ENCODE results near the gene EXOSC10.
"Not testable (repeated sequence)": the region's sequence is repeated elsewhere in the genome, so short reads cannot be mapped to it uniquely, and the experiment has no call there.

EXOSC10 gene

DNA sequence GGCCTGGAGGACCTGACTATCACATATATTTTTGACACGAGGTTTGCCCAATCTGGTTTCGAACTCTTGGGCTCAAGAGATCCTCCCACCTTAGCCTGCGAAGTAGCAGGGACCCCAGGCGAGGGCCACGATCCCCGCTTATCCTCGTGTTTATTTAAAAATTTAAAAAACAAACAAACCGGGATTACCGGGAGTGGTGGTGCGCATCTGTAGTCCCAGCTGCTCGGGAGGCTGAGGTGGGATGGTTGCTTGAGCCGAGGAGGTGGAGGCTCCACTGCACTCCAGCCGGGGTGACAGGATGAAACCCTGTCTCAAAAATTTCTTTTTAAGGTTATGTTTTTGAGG lies 452 bp upstream of the EXOSC10 start:
- TF ChIP-seq, protein P1, sequence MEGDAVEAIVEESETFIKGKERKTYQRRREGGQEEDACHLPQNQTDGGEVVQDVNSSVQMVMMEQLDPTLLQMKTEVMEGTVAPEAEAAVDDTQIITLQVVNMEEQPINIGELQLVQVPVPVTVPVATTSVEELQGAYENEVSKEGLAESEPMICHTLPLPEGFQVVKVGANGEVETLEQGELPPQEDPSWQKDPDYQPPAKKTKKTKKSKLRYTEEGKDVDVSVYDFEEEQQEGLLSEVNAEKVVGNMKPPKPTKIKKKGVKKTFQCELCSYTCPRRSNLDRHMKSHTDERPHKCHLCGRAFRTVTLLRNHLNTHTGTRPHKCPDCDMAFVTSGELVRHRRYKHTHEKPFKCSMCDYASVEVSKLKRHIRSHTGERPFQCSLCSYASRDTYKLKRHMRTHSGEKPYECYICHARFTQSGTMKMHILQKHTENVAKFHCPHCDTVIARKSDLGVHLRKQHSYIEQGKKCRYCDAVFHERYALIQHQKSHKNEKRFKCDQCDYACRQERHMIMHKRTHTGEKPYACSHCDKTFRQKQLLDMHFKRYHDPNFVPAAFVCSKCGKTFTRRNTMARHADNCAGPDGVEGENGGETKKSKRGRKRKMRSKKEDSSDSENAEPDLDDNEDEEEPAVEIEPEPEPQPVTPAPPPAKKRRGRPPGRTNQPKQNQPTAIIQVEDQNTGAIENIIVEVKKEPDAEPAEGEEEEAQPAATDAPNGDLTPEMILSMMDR (IDR thresholded peaks at IDR 0.05; ENCODE audit: borderline replicate concordance, control extremely low read depth, extremely low read depth, insufficient read depth, missing control alignments), result no peak
- in situ Hi-C loops (cut with MboI; ENCODE audit: low sequenced_read_pairs, unreplicated experiment), result no loop called here
- DNase-seq (ENCODE audit: low spot score), result no peak

DNA sequence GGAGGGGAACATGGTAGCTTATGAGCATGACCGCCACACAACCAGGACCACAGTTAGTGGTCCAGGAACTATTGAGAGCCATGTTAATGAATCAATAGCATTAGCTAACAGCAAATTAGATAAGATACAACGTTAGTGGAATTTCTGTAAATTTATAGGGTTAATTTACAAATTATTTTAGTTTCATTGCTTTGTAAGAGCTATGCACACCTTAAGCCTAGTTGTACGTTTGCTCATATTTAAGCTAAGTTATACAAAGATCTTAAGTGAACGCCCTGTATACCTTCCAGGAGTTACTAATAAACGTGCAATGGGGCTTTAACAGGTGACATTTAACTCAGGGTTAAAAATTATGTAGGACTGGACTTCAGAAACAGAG lies 749 bp downstream of the EXOSC10 start:
- TF ChIP-seq, protein P1 (IDR thresholded peaks at IDR 0.05; ENCODE audit: borderline replicate concordance, control extremely low read depth, extremely low read depth, insufficient read depth, missing control alignments), result no peak
- in situ Hi-C loops (cut with MboI; ENCODE audit: low sequenced_read_pairs, unreplicated experiment), result no loop called here
- no peak for DNase-seq (ENCODE audit: low spot score)

DNA sequence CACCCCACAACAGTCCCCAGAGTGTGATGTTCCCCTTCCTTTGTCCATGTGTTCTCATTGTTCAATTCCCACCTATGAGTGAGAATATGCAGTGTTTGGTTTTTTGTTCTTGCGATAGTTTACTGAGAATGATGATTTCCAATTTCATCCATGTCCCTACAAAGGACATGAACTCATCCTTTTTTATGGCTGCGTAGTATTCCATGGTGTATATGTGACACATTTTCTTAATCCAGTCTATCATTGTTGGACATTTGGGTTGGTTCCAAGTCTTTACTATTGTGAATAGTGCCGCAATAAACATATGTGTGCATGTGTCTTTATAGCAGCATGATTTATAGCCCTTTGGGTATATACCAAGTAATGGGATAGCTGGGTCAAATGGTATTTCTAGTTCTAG lies 15.9 kb downstream of the EXOSC10 start:
- in situ Hi-C loops (cut with MboI; ENCODE audit: low sequenced_read_pairs, unreplicated experiment); DNase-seq (ENCODE audit: low spot score): not testable (repeated sequence)

DNA sequence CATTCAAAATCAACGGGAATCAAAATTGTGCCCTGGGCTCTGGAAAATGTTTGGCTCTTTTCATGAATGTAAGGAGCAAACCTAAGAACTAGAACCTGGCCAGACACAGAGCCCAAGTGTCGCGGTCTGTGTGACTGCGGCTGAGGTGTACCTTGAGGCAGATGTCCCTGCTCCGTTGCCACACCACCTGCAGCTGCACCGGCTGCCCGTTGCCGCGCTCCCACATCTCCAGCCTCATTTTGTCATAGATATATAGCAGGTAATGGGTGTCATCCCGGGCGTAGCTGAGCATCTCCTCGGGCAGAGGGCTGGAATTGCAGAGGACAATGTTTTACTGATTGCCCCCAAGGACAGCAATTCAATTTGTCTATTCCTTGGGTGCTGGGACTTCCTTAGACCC lies 18.7 kb downstream of the EXOSC10 start:
- TF ChIP-seq, protein P1 (IDR thresholded peaks at IDR 0.05; ENCODE audit: borderline replicate concordance, control extremely low read depth, extremely low read depth, insufficient read depth, missing control alignments), result no peak
- in situ Hi-C loops (cut with MboI; ENCODE audit: low sequenced_read_pairs, unreplicated experiment), result no loop called here
- peak; percentile 3 for DNase-seq (ENCODE audit: low spot score)

DNA sequence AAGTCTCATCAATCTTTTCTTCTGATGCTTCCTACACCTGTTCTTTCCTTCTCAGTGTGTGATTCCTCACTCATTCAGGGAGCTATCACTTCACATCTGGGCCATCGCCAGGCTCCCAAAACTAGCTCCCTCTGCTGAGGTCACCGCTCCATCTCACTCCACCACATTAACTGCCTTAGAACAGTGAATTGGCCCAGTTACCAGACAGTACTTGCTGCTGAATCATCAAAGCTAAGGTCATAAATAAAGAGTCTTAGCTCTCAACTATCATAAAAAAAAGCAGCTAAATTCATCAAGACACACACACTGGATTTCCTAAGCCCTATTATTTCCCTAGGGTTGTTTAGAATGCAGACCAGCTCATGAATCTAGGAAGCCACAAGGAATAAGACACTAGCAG lies 21.0 kb downstream of the EXOSC10 start:
- in situ Hi-C loops (cut with MboI; ENCODE audit: low sequenced_read_pairs, unreplicated experiment), result no loop called here
- TF ChIP-seq, protein P1 (IDR thresholded peaks at IDR 0.05; ENCODE audit: borderline replicate concordance, control extremely low read depth, extremely low read depth, insufficient read depth, missing control alignments), result no peak
- DNase-seq (ENCODE audit: low spot score), result peak; percentile 8

DNA sequence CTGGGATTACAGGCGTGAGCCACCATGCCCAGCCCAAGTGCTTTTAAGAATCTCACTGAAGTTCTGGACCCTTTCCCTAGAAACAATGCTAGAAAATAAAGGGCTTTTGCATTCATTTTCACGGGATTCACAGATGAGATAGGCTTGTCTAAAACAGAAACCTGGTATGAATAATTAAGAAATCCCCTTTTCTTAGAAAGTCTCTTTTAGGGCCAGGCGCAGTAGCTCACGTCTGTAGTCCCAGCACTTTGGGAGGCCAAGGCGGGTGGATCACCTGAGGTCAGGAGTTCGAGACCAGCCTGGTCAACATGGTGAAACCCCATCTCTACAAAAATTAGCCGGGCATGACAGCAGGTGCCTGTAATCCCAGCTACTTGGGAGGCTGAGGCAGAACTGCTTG lies 26.3 kb downstream of the EXOSC10 start:
- in situ Hi-C loops (cut with MboI; ENCODE audit: low sequenced_read_pairs, unreplicated experiment), result loop anchor here (25.0 kb wide), 1 partner anchor 564 kb away; no protein-coding TSS in a partner anchor

DNA sequence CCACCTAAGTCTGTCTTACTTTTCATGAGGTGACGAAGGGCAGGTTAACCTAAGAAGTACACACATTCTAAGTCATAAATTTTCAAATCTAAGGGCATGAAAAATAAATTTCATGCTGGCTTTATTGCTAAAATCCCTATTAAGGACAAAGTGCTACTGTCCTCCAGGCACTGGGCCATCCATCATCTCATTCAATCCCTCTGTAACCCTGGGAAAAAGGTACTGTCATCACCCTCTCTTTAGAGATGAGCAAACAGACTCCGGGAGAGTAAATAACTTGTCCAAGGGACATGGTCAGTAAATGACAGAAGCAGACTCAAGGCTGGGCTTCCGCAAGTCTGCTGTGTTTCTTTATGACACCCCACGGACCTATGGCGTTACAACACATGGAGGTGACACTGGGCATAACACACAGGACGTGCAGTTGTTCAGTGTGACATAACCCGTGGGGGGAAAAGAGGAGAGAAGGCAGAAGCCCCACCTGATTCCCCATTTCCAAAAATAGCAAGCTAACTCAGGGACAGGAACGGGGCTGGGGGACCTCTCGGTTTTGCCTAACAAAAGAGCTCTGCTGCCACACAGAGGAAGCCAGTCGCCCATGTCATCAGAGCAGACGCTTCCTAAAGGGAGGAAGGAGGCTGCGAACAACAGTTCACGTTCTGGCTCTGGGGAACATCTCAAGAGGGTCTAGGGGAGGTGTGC lies 27.3 kb downstream of the EXOSC10 start:
- TF ChIP-seq, protein P1 (IDR thresholded peaks at IDR 0.05; ENCODE audit: borderline replicate concordance, control extremely low read depth, extremely low read depth, insufficient read depth, missing control alignments), result peak; percentile 48
- in situ Hi-C loops (cut with MboI; ENCODE audit: low sequenced_read_pairs, unreplicated experiment), result loop anchor here (25.0 kb wide), 1 partner anchor 565 kb away; no protein-coding TSS in a partner anchor
- DNase-seq (ENCODE audit: low spot score), result peak; percentile 70

More for the DNA sequence above, 26.3 kb downstream of the EXOSC10 start:
- DNase-seq (ENCODE audit: low spot score), result peak; percentile 69

Measured in GM13976 (cell line).